NCI-H2107 (cell line): ENCODE data around the gene FAM50A.

ENCODE experiments used
- DNase-seq: peaks from one replicate; lab custom pipeline; 2025; lab: John Stamatoyannopoulos, UW

The FAM50A gene

DNA sequence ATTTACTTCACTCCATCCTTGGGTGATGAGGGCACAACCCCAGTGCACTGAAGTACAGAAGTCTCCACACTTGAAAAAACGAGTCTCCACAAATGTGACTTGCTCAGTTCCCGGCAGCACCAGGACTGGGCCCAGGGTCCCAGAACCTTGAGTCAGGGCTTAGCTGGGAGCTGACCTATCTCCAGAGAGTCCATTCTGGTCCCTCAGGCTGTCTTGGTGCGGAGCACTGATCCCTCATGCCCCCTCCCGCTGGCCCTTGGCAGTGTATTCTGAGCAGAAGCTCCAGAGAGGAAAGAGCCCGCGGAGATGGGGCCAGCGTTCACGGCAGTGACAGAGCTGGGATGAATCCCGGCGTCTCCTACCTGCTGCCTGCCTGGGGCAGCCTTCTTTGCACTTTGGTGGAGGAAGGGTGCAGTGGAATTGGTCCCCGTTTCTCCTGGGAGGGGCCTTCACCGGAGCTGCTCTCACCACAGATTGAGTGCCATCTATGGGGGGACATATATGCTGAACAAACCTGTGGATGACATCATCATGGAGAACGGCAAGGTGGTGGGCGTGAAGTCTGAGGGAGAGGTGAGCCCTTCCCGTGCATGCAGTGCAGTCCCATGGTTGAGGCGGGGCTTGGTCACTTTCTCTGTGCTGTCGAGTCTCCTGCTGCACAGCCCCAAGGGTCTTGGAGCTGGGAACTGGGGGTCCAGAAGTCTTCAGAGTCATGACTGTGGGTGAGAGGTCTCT lies 3.2 kb upstream of the FAM50A start:
- DNase-seq, result no peak

DNA sequence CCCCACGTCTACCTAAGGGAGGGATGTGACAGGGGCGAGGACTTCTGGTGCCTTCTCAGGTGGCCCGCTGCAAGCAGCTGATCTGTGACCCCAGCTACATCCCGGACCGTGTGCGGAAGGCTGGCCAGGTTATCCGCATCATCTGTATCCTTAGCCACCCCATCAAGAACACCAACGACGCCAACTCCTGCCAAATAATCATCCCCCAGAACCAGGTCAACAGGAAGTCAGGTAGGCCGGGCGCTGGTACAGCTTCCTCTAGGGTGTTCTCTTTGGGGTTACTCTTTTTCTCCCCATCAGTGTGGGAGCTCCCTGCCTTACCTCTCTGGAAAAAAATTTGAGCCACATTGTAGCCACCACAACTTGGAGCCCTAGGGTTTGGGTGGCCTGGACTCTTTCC lies 2.4 kb upstream of the FAM50A start:
- no peak for DNase-seq

DNA sequence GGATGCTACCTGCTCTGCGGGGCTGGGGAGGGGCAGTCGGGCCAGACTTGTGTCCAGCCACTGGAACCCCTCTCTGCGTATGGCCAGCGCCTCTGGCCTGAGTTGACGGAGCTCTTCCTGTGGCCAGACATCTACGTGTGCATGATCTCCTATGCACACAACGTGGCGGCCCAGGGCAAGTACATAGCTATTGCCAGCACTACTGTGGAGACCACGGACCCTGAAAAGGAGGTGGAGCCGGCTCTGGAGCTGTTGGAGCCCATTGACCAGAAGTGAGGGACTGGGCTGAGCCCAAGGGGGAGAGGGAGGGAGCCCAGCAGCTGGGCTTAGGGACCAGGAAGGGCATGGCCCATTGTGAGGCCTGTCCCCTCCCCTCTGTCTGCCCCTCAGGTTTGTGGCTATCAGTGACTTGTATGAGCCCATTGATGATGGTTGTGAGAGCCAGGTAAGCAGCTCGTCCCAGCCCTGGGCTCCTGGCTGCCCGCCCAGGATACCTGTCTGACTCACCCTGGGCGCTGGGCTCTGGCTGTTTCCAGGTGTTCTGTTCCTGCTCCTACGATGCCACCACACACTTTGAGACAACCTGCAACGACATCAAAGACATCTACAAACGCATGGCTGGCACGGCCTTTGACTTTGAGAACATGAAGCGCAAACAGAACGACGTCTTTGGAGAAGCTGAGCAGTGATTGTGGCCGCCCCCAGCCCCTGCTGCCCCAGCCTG lies 1.8 kb upstream of the FAM50A start:
- no peak for DNase-seq

DNA sequence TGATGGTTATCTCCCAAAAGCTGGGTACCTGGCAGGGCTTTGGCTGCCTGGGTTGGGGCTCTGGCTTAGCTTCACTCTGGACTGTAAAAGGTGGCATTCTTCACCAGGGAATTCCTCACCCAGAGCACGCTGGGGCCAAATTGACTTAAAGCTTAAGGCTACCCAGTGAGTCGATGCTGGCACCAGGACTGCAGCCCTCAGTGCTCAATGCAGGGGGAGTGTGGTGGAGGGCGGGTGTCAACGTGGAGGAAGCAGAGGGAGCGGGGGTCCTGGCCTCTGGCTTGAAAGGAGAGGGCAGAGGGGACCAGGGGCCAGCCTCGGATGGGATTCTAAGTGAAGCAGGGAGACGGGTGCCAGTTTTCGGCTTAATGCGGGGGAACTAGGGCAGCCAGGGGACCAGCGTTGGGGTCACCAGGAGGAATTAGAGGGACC lies 446 bp upstream of the FAM50A start:
- DNase-seq, result no peak

GRCh38 chrX:154444755-154445246 lies 860 bp downstream of the FAM50A start:
- no peak for DNase-seq

GRCh38 chrX:154445776-154446175 lies 1.8 kb downstream of the FAM50A start:
- DNase-seq, result no peak

DNA sequence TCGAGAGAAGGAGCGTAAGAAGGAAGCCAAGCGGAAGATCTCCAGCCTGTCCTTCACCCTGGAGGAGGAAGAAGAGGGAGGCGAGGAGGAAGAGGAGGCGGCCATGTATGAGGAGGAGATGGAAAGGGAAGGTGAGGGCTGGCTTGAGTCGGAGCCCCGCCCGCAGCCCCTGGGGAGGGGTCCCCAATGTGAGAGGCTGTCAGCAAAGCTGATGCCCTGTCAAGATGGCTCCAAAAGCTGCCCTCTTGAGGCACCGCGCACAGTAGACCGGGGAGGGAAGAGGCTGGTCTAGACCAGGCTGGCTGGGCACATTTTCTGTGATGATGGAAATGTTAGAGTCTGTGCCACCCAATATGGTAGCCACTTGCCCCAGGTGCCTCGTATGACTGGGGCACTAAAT lies 2.5 kb downstream of the FAM50A start:
- DNase-seq, result no peak

DNA sequence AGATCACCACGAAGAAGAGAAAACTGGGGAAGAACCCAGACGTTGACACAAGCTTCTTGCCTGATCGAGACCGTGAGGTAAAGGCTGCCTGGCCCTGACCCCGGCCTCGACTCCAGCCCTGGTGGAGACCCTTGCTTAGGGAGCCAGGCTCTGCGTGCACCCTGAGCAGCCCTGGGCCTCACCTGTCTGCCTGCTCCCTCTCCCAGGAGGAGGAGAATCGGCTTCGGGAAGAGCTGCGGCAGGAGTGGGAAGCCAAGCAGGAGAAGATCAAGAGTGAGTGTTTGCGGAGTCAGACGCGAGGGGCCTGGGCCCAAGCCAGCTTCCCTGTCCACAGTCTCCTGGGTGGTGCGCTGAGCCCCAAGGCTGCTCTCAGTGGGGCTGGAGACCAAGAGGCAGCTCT lies 4.5 kb downstream of the FAM50A start:
- no peak for DNase-seq

DNA sequence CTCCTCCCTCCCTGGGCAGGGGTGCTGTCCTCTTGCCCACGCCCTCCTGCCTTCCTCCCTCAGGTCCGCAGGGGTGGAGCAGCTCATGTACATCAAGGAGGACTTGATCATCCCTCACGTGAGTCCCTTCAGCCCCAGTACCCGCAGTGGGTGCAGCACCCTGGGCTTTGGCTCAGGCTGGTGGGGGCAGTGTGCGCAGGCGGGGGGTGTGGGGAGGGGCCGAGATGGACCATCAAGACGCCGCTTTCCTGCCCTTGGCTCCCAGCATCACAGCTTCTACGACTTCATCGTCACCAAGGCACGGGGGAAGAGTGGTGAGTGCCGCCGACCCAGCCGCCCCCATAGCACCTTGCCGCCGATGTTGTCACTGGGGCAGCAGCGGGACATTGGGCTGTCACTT lies 5.7 kb downstream of the FAM50A start:
- DNase-seq, result no peak

DNA sequence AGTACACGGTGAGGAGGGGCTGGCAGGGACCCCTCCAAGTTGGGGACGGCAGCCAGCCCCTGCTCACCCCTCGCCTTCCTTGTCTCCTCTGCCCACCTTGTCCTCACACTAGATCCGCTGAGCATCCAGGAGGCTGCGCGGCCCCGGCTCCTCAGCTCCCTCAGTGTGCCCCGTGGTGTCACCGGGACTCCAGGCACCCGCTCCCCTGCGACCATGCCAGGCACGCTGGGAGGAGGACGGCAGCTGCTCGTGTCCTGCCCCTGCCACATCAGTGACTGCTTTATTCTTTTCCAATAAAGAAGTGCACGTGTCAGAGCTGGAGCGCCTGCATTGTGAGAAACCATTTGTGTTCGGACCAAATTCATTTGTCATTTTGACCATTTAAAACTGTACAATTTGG lies 6.4 kb downstream of the FAM50A start:
- DNase-seq, result no peak

GRCh38 chrX:154452823-154453222 lies 8.9 kb downstream of the FAM50A start:
- DNase-seq, result no peak

GRCh38 chrX:154457491-154458115 lies 13.7 kb downstream of the FAM50A start:
- DNase-seq, result no peak

DNA sequence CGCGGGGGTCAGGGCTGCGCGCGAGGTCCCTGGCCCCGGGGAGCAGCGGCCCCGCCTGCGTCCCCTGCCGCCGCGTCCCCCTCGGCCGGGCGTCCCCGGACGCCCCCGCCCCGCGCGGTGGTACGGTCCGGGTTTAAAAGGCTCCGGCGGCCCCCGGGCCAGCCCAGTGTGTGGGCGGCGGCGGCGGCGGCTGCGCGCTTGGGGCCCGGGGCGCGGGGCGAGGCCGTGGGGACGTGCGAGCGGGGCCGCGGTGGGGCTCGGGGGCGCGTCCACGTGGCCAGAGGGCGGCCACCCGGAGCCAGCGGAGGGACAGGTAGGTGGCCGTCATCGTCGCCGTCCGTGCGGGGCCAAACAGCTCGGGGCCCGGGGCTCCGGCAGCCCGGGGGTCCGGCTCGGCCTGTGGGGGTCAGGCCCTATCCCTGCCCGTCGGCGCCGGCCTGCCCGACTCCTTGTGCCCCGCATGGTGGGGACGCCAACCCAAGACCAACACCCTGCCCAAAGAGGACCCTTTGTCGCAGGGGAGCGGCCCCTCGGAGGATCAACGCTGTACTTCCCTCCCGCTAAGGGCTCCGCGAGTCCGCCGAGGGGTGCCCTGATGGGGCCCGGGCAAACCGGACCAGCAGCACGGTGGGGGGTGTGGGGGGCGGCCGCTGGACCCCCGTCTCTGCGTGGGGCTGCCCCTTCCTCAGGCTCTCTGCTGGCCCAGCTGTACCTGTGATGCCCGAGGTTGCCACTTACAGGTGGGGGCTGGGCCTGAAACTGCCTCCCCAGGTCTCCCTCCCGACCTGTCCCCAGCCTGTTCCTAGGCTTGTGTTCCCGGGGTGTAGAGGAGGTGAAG lies 14.4 kb downstream of the FAM50A start, which contains the start of gene PLXNA3:
Gene PLXNA3 (plus strand): TSS at position 166 of the 838 bp plus-strand sequence. CDS start 1,903 bp downstream, outside the sequence.
- DNase-seq, result no peak

- DNase-seq, result no peak
Measured at GRCh38 chrX:154458954-154459778, 15.2 kb downstream of the FAM50A start.

- DNase-seq, result no peak
Measured at GRCh38 chrX:154459832-154460231, 15.9 kb downstream of the FAM50A start.

DNA sequence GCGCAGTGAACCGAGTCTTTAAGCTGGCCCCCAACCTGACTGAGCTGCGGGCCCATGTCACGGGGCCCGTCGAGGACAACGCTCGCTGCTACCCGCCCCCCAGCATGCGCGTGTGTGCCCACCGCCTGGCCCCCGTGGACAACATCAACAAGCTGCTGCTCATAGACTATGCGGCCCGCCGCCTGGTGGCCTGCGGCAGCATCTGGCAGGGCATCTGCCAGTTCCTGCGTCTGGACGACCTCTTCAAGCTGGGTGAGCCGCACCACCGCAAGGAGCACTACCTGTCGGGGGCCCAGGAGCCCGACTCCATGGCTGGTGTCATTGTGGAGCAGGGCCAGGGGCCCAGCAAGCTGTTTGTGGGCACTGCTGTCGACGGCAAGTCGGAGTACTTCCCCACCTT lies 16.4 kb downstream of the FAM50A start:
- DNase-seq, result no peak

DNA sequence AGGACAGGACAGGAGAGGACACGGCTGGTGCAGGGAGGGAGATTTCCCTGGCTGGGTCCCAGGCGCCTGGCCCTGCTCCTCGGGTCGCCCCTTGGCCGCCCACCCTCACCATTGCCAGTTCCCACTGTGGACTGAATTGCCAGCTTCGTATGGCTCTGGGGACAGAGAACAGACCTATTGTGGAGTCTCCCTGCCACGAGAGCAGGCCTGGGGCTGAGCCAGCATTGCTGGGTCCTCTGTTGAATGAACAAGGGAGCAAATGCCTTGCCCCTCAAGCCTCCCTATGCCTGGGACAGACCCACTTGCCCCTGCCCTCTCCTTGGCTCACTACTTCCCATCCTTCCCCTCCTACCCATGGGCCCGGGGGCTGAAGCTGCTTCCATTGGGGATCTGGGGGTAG lies 18.5 kb downstream of the FAM50A start:
- DNase-seq, result no peak

DNA sequence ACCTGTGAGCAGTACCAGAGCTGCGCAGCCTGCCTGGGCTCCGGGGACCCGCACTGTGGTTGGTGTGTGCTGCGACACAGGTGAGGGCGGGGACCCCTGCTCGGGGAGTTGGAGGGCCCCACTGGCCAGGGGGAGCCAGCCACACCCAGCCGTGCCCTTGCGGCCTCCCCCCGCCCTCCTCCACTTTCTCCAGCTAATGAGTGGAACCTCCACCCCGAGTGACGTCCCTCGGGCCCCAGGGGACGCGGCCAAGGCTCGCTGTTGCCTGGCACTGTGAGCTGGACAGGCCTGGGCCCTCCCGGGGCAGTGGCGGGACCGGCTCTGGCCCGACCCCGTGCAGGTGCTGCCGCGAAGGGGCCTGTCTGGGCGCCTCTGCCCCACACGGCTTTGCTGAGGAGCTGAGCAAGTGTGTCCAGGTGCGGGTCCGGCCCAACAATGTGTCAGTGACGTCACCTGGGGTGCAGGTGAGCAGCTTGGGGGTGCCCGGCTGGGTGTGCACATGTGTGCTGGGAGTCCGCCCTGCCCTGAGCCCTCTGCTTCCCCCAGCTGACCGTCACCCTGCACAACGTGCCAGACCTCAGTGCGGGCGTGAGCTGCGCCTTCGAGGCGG lies 19.8 kb downstream of the FAM50A start:
- no peak for DNase-seq

GRCh38 chrX:154464806-154465365 lies 20.9 kb downstream of the FAM50A start:
- no peak for DNase-seq

DNA sequence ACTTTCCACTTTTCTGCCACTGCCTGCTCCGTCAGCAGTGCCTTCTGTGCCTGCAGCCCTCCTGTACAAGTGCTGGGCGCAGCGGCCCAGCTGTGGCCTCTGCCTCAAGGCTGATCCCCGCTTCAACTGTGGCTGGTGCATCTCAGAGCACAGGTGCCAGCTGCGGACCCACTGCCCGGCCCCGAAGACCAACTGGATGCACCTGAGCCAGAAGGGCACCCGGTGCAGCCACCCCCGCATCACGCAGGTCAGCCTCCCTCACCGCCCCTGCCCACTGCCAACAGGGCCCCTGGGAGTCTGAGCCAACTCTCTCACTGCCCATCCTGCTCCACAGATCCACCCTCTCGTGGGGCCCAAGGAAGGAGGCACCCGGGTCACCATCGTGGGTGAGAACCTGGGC lies 21.7 kb downstream of the FAM50A start:
- DNase-seq, result no peak
